HG02943 (cell line): ENCODE measurements around the gene STPG3.
"Not testable (repeated sequence)": the region's sequence is repeated elsewhere in the genome, so short reads cannot be mapped to it uniquely, and the experiment has no call there.

Experiments
- ATAC-seq: cut with Tn5 transposase; IDR thresholded peaks from one replicate; pipeline ENCODE4 v1.9.1; 2021; ENCODE audit warnings: mild to moderate bottlenecking, low read depth, moderate library complexity; ENCODE audit not compliant: unreplicated experiment

Gene STPG3

GRCh38 chr9:137244486-137245449, 6.3 kb upstream of the STPG3 start:
- no peak for ATAC-seq

GRCh38 chr9:137245450-137246421, 5.3 kb upstream of the STPG3 start:
- ATAC-seq, result no peak

DNA sequence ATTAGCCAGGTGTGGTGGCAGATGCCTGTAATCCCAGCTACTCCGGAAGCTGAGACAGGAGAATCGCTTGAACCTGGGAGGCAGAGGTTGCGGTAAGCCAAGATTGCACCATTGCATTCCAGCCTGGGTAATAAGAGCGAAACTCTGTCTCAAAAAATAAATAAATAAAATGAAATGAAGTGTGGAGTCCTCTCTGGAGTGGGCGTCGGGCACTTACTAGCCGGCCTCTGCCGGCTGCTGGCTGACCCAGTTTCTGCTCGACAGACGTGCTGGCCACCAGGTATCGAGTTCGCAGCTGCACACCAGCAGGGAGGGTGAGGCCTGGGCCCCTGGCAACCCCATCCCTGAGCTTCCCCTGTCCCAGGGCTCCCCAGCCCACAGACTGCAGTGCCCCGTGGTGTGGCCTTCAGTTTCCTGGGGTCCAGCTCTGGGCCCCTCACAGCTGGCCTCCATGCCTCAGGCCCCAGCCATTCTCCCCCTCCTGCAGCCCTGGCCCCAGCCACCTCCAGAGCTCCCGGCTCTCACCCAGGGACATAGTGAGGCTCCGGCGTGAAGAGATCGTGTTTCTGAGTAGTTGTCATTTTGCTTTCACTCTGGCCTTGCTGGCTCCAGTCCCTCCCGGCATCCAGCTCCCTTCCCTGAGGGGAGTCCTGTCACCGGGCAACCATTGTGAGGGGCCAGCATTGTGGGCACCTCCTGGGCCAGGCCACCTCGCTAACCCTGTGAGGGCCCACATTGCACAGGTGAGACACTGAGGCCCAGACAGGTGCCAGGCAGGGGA, 3.8 kb upstream of the STPG3 start:
- ATAC-seq, result no peak

DNA sequence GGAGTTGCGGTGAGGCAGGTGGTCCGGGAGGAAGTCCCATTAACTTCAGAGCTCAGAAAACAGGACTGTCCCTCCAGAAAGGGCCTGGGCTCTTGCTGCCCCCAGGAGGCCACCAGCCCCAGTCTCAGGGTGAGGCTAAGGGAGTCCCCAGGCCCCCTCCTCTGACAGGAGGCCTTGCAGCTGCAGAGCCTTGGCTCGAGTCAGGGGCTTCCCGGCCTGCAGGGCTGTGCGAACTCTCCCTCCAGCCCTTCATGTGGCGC, 3.2 kb upstream of the STPG3 start:
- no peak for ATAC-seq

- ATAC-seq, result no peak
Measured at GRCh38 chr9:137250329-137251193, 525 bp upstream of the STPG3 start.

GRCh38 chr9:137251490-137252268, 593 bp downstream of the STPG3 start:
- ATAC-seq, result no peak

- no peak for ATAC-seq
Measured at GRCh38 chr9:137252555-137253506, 1.7 kb downstream of the STPG3 start.

GRCh38 chr9:137253717-137254623, 2.9 kb downstream of the STPG3 start:
- no peak for ATAC-seq

GRCh38 chr9:137254624-137255447, 3.8 kb downstream of the STPG3 start, which contains the start of gene NELFB:
TSS of gene NELFB (plus strand) at chr9:137255327.
- peak; percentile 59 for ATAC-seq

GRCh38 chr9:137255448-137256114, 4.5 kb downstream of the STPG3 start:
- peak; percentile 25 for ATAC-seq

GRCh38 chr9:137256362-137256761, 5.3 kb downstream of the STPG3 start:
- ATAC-seq, result no peak

DNA sequence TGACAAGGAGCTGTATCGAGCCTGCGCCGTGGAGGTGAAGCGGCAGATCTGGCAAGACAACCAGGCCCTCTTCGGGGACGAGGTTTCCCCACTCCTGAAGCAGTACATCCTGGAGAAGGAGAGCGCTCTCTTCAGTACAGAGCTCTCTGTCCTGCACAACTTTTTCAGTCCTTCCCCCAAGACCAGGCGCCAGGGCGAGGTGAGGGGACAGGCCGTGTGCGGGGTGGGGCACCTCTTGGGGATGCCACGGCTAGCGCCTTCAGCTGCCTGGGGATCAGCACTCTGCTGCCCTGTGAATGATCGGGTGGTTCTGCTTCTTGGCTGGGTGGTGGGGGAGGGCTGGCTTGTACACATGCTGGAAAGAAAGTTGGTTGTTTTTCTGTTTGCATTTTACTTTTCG, 5.8 kb downstream of the STPG3 start:
- no peak for ATAC-seq

- ATAC-seq, result not testable (repeated sequence)
Measured at GRCh38 chr9:137262173-137262908, 11.3 kb downstream of the STPG3 start.

- ATAC-seq, result no peak
Measured at GRCh38 chr9:137262909-137263285, 11.8 kb downstream of the STPG3 start.

DNA sequence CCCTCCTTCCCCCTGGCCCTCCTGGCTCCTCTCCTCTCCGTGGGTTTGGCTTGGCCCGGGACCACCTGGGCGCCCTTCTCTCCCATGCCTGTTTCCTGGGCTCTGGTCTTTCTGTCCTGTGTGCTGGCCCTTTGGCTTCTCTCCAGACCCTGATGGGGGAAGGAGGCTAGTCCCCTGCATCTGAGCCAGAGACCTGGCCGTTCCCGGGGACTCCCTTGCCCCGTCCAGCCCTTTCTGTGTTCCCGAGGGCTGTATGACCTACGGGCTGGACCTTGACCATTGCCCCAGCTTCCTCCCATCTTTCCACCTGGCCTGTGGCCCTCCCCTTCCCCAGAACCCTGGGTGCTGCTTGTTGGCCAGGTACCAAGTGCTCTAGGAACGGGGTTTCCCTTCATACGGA, 12.4 kb downstream of the STPG3 start:
- no peak for ATAC-seq
